SK-N-SH (cell line): ENCODE measurements around the gene COX6A1.

ENCODE experiments used
- CTCF ChIP-seq: fragments of 200-600 bp; sonication (generic); IDR thresholded peaks from 2 replicates; pipeline ENCODE4 v1.6.1; 2017; ENCODE audit warnings: antibody characterized with exemption, mild to moderate bottlenecking, moderate library complexity
- GABPA ChIP-seq: IDR thresholded peaks from 2 replicates; pipeline ENCODE4 v1.4.0; 2012; ENCODE audit warnings: low read depth, mild to moderate bottlenecking
- RAD21 ChIP-seq: IDR thresholded peaks from 2 replicates; pipeline ENCODE4 v1.6.1; 2012; ENCODE audit warnings: mild to moderate bottlenecking, low read length
- TCF12 ChIP-seq: IDR thresholded peaks from 2 replicates; pipeline ENCODE4 v1.4.0; 2012
- USF2 ChIP-seq: fragments of 150-350 bp; IDR thresholded peaks from 2 replicates; pipeline ENCODE4 v1.6.1; 2017; ENCODE audit warnings: antibody characterized with exemption, low read length, low read depth, borderline replicate concordance

- no peak for TF ChIP-seq RAD21
- TF ChIP-seq CTCF: no peak
- no peak for TF ChIP-seq USF2
- TF ChIP-seq GABPA: no peak
- TF ChIP-seq TCF12: no peak
These were observed 34.6 kb downstream of the COX6A1 start for GRCh38 chr12:120472521-120472920.
